HCT116 (cell line): Measurements from ENCODE around the gene METTL3.

Experiments used
- CTCF ChIP-seq, 3 experiments: fragments of 200-600 bp in 1 of 3; sonication (generic) in 1 of 3; IDR thresholded peaks in 2 of 3; conservative IDR thresholded peaks in 1 of 3; 2 replicates each; pipeline ENCODE4 v1.5.1; 2012 to 2017; ENCODE audit warnings: low read depth in 2 of 3, low read length in 2 of 3, antibody characterized with exemption in 1 of 3, borderline replicate concordance in 1 of 3, control low read depth in 1 of 3, mild to moderate bottlenecking in 1 of 3, mixed read lengths in 1 of 3, mixed run types in 1 of 3, moderate library complexity in 1 of 3; ENCODE audit not compliant: insufficient read depth in 1 of 3
- POLR2A ChIP-seq: IDR thresholded peaks from 2 replicates; pipeline ENCODE4 v1.7.0; 2011; ENCODE audit warnings: borderline replicate concordance; ENCODE audit not compliant: insufficient read depth, insufficient read length; ENCODE audit errors: extremely low read depth
- RAD21 ChIP-seq: IDR thresholded peaks from 2 replicates; pipeline ENCODE4 v1.6.1; 2012; ENCODE audit warnings: low read depth, mild to moderate bottlenecking
- SRF ChIP-seq: IDR thresholded peaks from 2 replicates; pipeline ENCODE4 v1.6.1; 2012; ENCODE audit warnings: low read depth

GRCh38 chr14:21501568-21501967 lies 9.6 kb downstream of the METTL3 start:
- TF ChIP-seq RAD21 (no peak), CTCF (IDR thresholded peaks at IDR 0.05 in 2 of 3, conservative IDR thresholded peaks at IDR 0.05 in 1 of 3; ENCODE audit: borderline replicate concordance in 1 of 3, insufficient read depth in 1 of 3, low read depth in 2 of 3, low read length in 2 of 3) (no peak), POLR2A (no peak), SRF (no peak)
